ENCODE data around the gene CXXC5.

The CXXC5 gene

GRCh38 chr5:139675213-139675612, 27.1 kb downstream of the CXXC5 start:
- Histone ChIP-seq H3K4me1 (ENCODE audit: control insufficient read depth, insufficient read depth, low read length) (peaks cover 6% of the 10 kb centered on the region), H3K36me3 (ENCODE audit: control insufficient read depth, insufficient read depth, low read length) (peaks cover 9% of the 10 kb centered on the region), H3K9ac (ENCODE audit: low read depth, low read length) (no peak overlapping the region), H3K9me3 (ENCODE audit: control insufficient read depth, insufficient read depth, low read length) (no peaks in the 10 kb centered on the region), H3K4me3 (ENCODE audit: low read depth, low read length) (no peak overlapping the region), H3K27me3 (ENCODE audit: control insufficient read depth, insufficient read depth, low read length) (no peaks in the 10 kb centered on the region)

GRCh38 chr5:139675825-139676224, 27.7 kb downstream of the CXXC5 start:
- Histone ChIP-seq H3K4me3 (ENCODE audit: low read depth, low read length) (no peak overlapping the region), H3K36me3 (ENCODE audit: control insufficient read depth, insufficient read depth, low read length) (peaks cover 12% of the 10 kb centered on the region), H3K9ac (ENCODE audit: low read depth, low read length) (no peak overlapping the region), H3K9me3 (ENCODE audit: control insufficient read depth, insufficient read depth, low read length) (no peaks in the 10 kb centered on the region), H3K27me3 (ENCODE audit: control insufficient read depth, insufficient read depth, low read length) (no peaks in the 10 kb centered on the region), H3K4me1 (ENCODE audit: control insufficient read depth, insufficient read depth, low read length) (peaks cover 4% of the 10 kb centered on the region)

GRCh38 chr5:139676406-139676805, 28.3 kb downstream of the CXXC5 start:
- Histone ChIP-seq H3K9me3 (ENCODE audit: control insufficient read depth, insufficient read depth, low read length) (no peaks in the 10 kb centered on the region), H3K4me1 (ENCODE audit: control insufficient read depth, insufficient read depth, low read length) (peaks cover 4% of the 10 kb centered on the region), H3K36me3 (ENCODE audit: control insufficient read depth, insufficient read depth, low read length) (peaks cover 17% of the 10 kb centered on the region), H3K4me3 (ENCODE audit: low read depth, low read length) (no peak overlapping the region), H3K27me3 (ENCODE audit: control insufficient read depth, insufficient read depth, low read length) (no peaks in the 10 kb centered on the region), H3K9ac (ENCODE audit: low read depth, low read length) (no peak overlapping the region)

GRCh38 chr5:139676951-139677735, 29.0 kb downstream of the CXXC5 start:
- no peaks in the 10 kb centered on the region for H3K27me3 ChIP-seq (ENCODE audit: control insufficient read depth, insufficient read depth, low read length)
- H3K4me1 ChIP-seq (ENCODE audit: control insufficient read depth, insufficient read depth, low read length): peaks cover 4% of the 10 kb centered on the region
- no peak overlapping the region for H3K9ac ChIP-seq (ENCODE audit: low read depth, low read length)
- peaks cover 20% of the 10 kb centered on the region for H3K36me3 ChIP-seq (ENCODE audit: control insufficient read depth, insufficient read depth, low read length)
- H3K4me3 ChIP-seq (ENCODE audit: low read depth, low read length): no peak overlapping the region
- no peaks in the 10 kb centered on the region for H3K9me3 ChIP-seq (ENCODE audit: control insufficient read depth, insufficient read depth, low read length)

DNA sequence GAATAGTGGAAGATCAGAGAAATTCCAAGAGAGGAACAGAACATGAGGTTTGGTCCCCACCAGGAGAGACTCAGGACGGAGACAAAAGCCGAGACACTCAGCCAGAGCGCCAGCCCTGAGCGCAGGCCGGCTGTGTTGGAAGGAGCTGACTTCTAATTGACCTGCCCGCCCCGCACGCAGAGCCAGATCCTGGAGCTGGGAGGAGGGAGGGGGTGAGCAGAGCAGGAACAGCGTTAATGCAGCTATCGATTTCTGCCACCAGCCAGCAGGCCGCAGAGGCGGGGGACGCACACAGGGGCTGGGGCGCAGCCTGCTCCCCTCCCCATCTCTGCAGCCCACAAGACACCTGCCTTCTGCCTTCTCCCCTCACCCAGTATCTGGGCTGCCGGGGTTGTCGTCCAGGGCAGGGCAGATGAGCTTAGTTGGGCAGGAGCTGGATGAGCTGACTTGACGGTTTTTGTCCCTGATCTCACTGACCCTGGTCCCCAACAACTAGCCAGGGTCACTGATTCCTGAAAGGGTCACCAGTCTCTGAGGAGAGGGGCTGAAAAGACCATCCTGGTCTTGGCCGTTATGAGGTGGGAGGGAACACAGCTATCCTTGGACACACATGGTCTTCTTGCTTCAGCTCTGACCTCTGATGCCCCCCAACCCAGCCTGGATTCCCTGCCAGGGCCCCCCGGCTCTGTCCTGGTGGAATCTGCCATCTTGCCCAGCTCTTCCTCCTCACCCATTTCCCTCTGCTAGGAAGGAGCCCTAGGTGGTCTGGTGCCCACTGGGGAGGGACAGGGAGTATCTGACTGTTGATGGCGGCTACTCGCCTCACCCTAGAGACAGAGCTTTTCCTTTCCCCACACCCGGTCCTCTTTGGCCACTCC, 29.8 kb downstream of the CXXC5 start:
- H3K9ac ChIP-seq (ENCODE audit: low read depth, low read length): no peak overlapping the region
- H3K36me3 ChIP-seq (ENCODE audit: control insufficient read depth, insufficient read depth, low read length): peaks cover 20% of the 10 kb centered on the region
- H3K4me1 ChIP-seq (ENCODE audit: control insufficient read depth, insufficient read depth, low read length): peaks cover 8% of the 10 kb centered on the region
- H3K4me3 ChIP-seq (ENCODE audit: low read depth, low read length): no peak overlapping the region
- H3K9me3 ChIP-seq (ENCODE audit: control insufficient read depth, insufficient read depth, low read length): no peaks in the 10 kb centered on the region
- no peaks in the 10 kb centered on the region for H3K27me3 ChIP-seq (ENCODE audit: control insufficient read depth, insufficient read depth, low read length)

GRCh38 chr5:139678751-139679750, 30.9 kb downstream of the CXXC5 start:
- Histone ChIP-seq H3K9me3 (ENCODE audit: control insufficient read depth, insufficient read depth, low read length) (no peaks in the 10 kb centered on the region), H3K27me3 (ENCODE audit: control insufficient read depth, insufficient read depth, low read length) (no peaks in the 10 kb centered on the region), H3K36me3 (ENCODE audit: control insufficient read depth, insufficient read depth, low read length) (peaks cover 22% of the 10 kb centered on the region), H3K4me3 (ENCODE audit: low read depth, low read length) (no peak overlapping the region), H3K4me1 (ENCODE audit: control insufficient read depth, insufficient read depth, low read length) (peaks cover 11% of the 10 kb centered on the region), H3K9ac (ENCODE audit: low read depth, low read length) (no peak overlapping the region)

GRCh38 chr5:139680368-139681111, 32.4 kb downstream of the CXXC5 start:
- no peak overlapping the region for H3K4me3 ChIP-seq (ENCODE audit: low read depth, low read length)
- H3K9me3 ChIP-seq (ENCODE audit: control insufficient read depth, insufficient read depth, low read length): no peaks in the 10 kb centered on the region
- H3K9ac ChIP-seq (ENCODE audit: low read depth, low read length): no peak overlapping the region
- H3K4me1 ChIP-seq (ENCODE audit: control insufficient read depth, insufficient read depth, low read length): peaks cover 23% of the 10 kb centered on the region
- no peaks in the 10 kb centered on the region for H3K27me3 ChIP-seq (ENCODE audit: control insufficient read depth, insufficient read depth, low read length)
- peaks cover 22% of the 10 kb centered on the region for H3K36me3 ChIP-seq (ENCODE audit: control insufficient read depth, insufficient read depth, low read length)

DNA sequence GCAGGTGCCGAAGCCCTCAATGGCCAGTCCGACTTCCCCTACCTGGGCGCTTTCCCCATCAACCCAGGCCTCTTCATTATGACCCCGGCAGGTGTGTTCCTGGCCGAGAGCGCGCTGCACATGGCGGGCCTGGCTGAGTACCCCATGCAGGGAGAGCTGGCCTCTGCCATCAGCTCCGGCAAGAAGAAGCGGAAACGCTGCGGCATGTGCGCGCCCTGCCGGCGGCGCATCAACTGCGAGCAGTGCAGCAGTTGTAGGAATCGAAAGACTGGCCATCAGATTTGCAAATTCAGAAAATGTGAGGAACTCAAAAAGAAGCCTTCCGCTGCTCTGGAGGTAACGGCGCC, 32.9 kb downstream of the CXXC5 start:
- peaks cover 26% of the 10 kb centered on the region for H3K4me1 ChIP-seq (ENCODE audit: control insufficient read depth, insufficient read depth, low read length)
- H3K27me3 ChIP-seq (ENCODE audit: control insufficient read depth, insufficient read depth, low read length): no peaks in the 10 kb centered on the region
- no peaks in the 10 kb centered on the region for H3K9me3 ChIP-seq (ENCODE audit: control insufficient read depth, insufficient read depth, low read length)
- peaks cover 22% of the 10 kb centered on the region for H3K36me3 ChIP-seq (ENCODE audit: control insufficient read depth, insufficient read depth, low read length)
- no peak overlapping the region for H3K9ac ChIP-seq (ENCODE audit: low read depth, low read length)
- no peak overlapping the region for H3K4me3 ChIP-seq (ENCODE audit: low read depth, low read length)

GRCh38 chr5:139681466-139681865, 33.3 kb downstream of the CXXC5 start:
- H3K36me3 ChIP-seq (ENCODE audit: control insufficient read depth, insufficient read depth, low read length): peaks cover 22% of the 10 kb centered on the region
- H3K9ac ChIP-seq (ENCODE audit: low read depth, low read length): no peak overlapping the region
- no peaks in the 10 kb centered on the region for H3K9me3 ChIP-seq (ENCODE audit: control insufficient read depth, insufficient read depth, low read length)
- H3K27me3 ChIP-seq (ENCODE audit: control insufficient read depth, insufficient read depth, low read length): no peaks in the 10 kb centered on the region
- peaks cover 26% of the 10 kb centered on the region for H3K4me1 ChIP-seq (ENCODE audit: control insufficient read depth, insufficient read depth, low read length)
- no peak overlapping the region for H3K4me3 ChIP-seq (ENCODE audit: low read depth, low read length)

- Histone ChIP-seq H3K27me3 (ENCODE audit: control insufficient read depth, insufficient read depth, low read length) (no peaks in the 10 kb centered on the region), H3K4me3 (ENCODE audit: low read depth, low read length) (no peak overlapping the region), H3K9me3 (ENCODE audit: control insufficient read depth, insufficient read depth, low read length) (no peaks in the 10 kb centered on the region), H3K9ac (ENCODE audit: low read depth, low read length) (no peak overlapping the region), H3K36me3 (ENCODE audit: control insufficient read depth, insufficient read depth, low read length) (peaks cover 22% of the 10 kb centered on the region), H3K4me1 (ENCODE audit: control insufficient read depth, insufficient read depth, low read length) (peaks cover 28% of the 10 kb centered on the region)
Measured at GRCh38 chr5:139682016-139682975, 34.1 kb downstream of the CXXC5 start.
